IPS-15b (cell line): ENCODE data around the gene TCF21.

ENCODE experiments used
- H3K27me3 ChIP-seq: one replicate; pipeline ENCODE4 v1.6.1; 2013; ENCODE audit warnings: low read length; ENCODE audit not compliant: control insufficient read depth, insufficient read depth
- H3K36me3 ChIP-seq: one replicate; pipeline ENCODE4 v1.6.1; 2013; ENCODE audit warnings: low read length; ENCODE audit not compliant: control insufficient read depth, insufficient read depth
- H3K4me1 ChIP-seq: one replicate; pipeline ENCODE4 v1.6.1; 2013; ENCODE audit warnings: mild to moderate bottlenecking, low read length; ENCODE audit not compliant: control insufficient read depth, insufficient read depth
- H3K4me3 ChIP-seq: one replicate; pipeline ENCODE4 v1.5.1; 2013; ENCODE audit warnings: low read depth, low read length
- H3K9ac ChIP-seq: one replicate; pipeline ENCODE4 v1.6.1; 2013; ENCODE audit warnings: low read depth, mild to moderate bottlenecking, low read length
- H3K9me3 ChIP-seq: one replicate; pipeline ENCODE4 v1.6.1; 2013; ENCODE audit warnings: mild to moderate bottlenecking, low read length; ENCODE audit not compliant: control insufficient read depth, insufficient read depth

TCF21 gene

DNA sequence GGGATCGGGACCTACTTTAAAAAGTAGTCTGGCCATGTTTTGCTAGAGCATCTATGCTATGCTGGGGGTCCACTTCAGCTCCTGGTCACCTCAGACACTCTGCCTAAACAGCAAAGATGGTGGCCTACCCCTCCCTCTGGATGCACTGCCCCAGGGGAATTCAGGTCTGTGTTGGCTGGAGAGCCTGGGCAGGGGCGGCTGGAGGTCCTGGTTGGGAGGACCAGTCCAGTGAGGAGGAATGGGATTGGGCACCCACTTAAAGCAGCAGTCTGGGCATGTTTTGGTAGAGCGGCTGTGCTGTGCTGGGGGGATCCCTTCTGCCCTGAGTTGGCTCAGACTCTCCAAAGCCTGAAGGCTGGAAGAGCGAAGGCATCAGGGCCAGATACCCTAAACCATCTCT, 23.2 kb upstream of the TCF21 start:
- Histone ChIP-seq H3K9ac (no peak overlapping the region), H3K4me3 (no peak overlapping the region), H3K27me3 (no peaks in the 10 kb centered on the region), H3K4me1 (no peaks in the 10 kb centered on the region), H3K36me3 (no peaks in the 10 kb centered on the region), H3K9me3 (peaks cover 6% of the 10 kb centered on the region)

DNA sequence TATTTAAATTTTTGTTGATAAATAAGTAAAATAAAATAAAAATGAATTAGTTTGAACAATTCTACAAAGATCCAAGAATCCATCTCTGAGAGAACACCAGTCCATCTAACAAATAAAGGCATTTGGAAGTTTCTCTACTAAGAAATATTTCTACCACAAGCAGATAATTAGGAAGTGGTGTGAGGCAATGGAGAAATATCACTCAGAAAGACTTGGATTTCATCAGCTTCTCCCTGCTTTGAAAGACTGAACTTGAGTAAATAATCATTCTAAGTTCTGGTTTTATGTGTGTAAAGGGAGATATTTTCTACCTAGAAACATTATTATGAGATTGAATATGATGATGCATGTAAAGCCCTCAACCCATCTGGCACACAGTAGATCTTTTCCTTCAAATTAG, 17.8 kb upstream of the TCF21 start:
- Histone ChIP-seq H3K36me3 (no peaks in the 10 kb centered on the region), H3K4me1 (no peaks in the 10 kb centered on the region), H3K9ac (no peak overlapping the region), H3K27me3 (no peaks in the 10 kb centered on the region), H3K4me3 (no peak overlapping the region), H3K9me3 (no peaks in the 10 kb centered on the region)

DNA sequence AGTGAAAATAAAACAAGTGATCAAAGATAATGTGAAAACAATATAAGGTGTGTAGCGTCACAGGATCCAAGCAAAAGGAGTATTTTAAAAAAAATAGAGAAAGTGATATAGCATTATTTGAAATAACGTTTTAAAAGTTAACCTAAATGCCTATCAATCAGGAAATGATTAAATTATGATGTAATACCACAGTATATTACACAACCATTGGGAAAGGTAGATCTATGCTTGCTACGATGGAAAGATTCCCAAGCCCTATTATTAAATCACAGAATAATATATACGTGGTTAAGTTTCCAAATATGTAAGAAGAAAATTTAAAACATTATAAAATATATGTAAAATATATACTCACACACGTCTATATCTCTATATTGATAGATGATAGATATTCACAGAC, 15.4 kb upstream of the TCF21 start:
- no peaks in the 10 kb centered on the region for H3K36me3 ChIP-seq
- no peaks in the 10 kb centered on the region for H3K27me3 ChIP-seq
- H3K4me1 ChIP-seq = no peaks in the 10 kb centered on the region
- H3K9me3 ChIP-seq = no peaks in the 10 kb centered on the region
- no peak overlapping the region for H3K9ac ChIP-seq
- H3K4me3 ChIP-seq = no peak overlapping the region

DNA sequence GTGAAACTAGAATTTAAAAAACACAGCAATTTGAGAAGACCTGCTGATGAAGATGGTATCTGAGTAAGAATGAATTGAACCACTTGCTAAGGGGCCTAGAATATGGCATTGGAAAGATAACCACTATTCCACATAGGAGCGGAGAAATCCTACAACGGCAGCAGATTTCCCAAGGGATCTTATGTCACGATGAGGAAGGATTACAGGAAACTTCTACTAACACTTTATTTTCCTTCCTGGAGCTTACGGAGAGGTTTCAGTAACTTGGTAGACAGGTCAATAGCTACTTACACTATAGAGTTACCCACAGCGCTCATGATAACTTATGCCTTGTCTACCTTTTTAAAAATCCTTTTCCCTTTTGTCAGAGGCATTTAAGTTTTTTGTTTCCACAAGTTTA, 11.8 kb upstream of the TCF21 start:
- no peak overlapping the region for H3K9ac ChIP-seq

DNA sequence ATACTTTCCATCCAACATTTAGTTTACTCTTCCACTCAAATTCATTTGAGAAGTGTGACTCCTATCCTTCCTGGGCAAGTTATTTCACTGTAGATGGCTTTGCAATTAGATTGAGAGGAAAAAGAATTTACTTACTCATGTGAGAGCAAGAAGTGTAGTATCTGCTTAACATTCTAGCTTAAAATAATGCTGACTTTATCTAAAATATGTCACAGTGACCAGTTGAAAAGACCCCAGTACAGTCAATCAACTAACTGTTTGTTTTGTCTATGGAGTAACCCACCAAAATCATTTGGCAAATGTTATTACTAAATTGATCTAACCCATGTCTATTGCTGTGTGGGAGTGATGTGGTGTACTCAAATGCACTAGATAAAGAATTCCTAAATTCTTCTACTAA, 8.9 kb upstream of the TCF21 start:
- no peaks in the 10 kb centered on the region for H3K9me3 ChIP-seq
- H3K4me3 ChIP-seq = no peak overlapping the region
- no peak overlapping the region for H3K9ac ChIP-seq
- no peaks in the 10 kb centered on the region for H3K36me3 ChIP-seq
- peaks cover 6% of the 10 kb centered on the region for H3K27me3 ChIP-seq
- no peaks in the 10 kb centered on the region for H3K4me1 ChIP-seq

More for the DNA sequence above, 11.8 kb upstream of the TCF21 start:
- H3K4me3 ChIP-seq = no peak overlapping the region
- H3K27me3 ChIP-seq = no peaks in the 10 kb centered on the region
- H3K36me3 ChIP-seq = no peaks in the 10 kb centered on the region
- H3K9me3 ChIP-seq = no peaks in the 10 kb centered on the region
- H3K4me1 ChIP-seq = no peaks in the 10 kb centered on the region

DNA sequence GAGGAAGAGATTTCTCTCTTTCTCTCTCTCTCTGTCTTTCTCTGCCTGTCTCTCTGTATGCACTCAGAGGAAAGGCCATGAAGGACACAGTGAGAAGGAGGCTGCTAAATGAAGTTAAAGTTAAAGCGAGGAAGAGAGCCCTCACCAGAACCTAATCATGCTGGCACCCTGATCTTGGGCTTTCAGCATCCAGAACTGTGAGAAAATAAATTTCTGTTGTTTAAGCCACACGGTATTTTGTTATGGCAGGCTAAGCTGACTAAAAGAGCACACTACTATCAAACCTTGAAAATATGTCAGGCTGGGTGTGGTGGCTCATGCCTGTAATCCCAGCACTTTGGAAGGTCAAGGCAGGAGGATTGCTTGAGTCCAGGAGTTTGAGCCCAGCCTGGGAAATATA, 8.0 kb upstream of the TCF21 start:
- H3K9ac ChIP-seq = no peak overlapping the region
- no peaks in the 10 kb centered on the region for H3K4me1 ChIP-seq
- no peaks in the 10 kb centered on the region for H3K36me3 ChIP-seq
- no peak overlapping the region for H3K4me3 ChIP-seq
- H3K27me3 ChIP-seq = peaks cover 14% of the 10 kb centered on the region
- H3K9me3 ChIP-seq = no peaks in the 10 kb centered on the region

DNA sequence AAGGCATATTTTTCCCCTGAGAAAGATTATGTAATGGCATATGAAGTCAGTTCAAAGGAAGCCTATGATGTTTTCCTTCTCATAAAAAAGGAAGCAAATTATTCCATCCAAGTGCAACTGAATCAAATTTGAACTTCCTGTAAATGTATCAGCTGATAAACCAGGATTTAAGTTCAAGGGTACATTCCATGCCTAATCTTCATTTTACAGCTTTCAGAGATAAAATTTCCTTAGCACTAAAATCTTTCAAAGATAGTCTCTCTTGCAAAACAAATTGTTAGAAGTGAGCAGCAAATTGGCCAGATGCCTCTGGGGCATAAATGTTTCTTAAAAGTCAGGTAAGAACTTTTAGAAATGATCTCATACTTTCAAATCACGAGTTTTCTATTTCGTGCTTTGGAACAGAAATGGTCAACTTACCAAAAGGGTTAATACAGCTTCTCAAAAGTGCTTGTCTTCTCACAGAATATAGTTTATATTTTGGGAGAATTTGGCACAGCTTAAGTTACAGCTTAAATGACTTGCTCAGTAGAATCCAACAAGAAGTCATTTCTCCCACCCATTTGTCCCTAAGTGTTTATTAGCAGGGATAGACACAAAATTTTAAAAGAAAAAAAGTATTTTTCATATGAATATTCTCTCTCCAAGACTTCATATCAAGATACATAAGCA, 2.7 kb upstream of the TCF21 start:
- H3K4me1 ChIP-seq = peaks cover 9% of the 10 kb centered on the region
- no peak overlapping the region for H3K9ac ChIP-seq
- no peaks in the 10 kb centered on the region for H3K9me3 ChIP-seq
- H3K27me3 ChIP-seq = peaks cover 67% of the 10 kb centered on the region
- H3K4me3 ChIP-seq = no peak overlapping the region
- H3K36me3 ChIP-seq = no peaks in the 10 kb centered on the region

DNA sequence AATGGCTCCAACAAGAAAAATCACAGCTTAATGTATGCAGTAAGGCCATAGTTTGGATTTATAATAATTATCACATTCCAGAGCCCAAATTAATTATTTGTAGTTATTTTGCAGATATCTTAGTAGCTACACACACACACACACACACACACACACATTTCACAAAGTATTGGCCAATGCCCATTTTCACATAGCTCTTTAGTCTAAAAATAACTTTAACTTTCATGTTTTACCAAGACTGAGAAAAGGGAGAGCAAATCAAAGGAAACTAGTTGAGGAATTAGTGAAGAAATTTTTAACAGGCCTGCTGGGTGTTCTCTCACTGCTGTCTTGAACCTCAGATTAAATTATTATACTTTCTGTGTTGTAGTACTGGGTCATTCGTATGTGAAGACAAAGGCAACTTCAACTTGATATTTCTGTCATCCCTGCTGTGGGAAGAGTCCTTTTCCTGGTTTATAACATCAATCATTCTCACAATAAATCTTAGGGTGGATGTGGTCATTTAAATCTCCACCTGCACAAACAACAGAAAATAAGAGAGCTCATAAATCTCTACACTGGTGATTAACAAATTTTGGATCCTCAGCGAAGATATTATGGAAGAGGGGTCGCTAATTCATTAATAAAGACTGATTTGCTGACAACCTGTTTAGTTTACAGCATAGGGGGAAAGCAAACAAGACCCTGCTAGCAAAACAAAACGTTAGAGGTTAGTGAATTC, 1.6 kb upstream of the TCF21 start:
- Histone ChIP-seq H3K4me1 (peaks cover 9% of the 10 kb centered on the region), H3K9ac (no peak overlapping the region), H3K4me3 (no peak overlapping the region), H3K9me3 (no peaks in the 10 kb centered on the region), H3K36me3 (no peaks in the 10 kb centered on the region), H3K27me3 (peaks cover 76% of the 10 kb centered on the region)

DNA sequence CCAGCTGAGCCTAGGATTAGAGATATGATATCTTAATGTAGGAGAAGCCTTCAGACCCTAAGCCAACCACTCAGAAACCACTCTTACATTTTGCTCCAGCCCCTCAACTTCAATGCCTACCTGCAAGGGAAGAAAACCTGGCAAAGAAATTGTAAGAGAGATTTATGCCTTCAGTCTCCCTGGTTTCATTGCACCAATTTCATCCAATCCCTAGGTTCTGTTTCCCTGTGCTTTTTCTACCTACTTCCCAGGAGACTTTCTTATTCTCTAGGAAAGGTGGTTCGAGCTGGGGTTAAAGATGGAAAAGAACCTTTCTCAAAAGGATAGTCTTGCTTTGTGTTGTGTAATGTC, 1.1 kb upstream of the TCF21 start:
- Histone ChIP-seq H3K36me3 (no peaks in the 10 kb centered on the region), H3K9ac (no peak overlapping the region), H3K4me1 (peaks cover 9% of the 10 kb centered on the region), H3K9me3 (no peaks in the 10 kb centered on the region), H3K27me3 (peaks cover 81% of the 10 kb centered on the region), H3K4me3 (peak overlapping the region; percentile 82)

DNA sequence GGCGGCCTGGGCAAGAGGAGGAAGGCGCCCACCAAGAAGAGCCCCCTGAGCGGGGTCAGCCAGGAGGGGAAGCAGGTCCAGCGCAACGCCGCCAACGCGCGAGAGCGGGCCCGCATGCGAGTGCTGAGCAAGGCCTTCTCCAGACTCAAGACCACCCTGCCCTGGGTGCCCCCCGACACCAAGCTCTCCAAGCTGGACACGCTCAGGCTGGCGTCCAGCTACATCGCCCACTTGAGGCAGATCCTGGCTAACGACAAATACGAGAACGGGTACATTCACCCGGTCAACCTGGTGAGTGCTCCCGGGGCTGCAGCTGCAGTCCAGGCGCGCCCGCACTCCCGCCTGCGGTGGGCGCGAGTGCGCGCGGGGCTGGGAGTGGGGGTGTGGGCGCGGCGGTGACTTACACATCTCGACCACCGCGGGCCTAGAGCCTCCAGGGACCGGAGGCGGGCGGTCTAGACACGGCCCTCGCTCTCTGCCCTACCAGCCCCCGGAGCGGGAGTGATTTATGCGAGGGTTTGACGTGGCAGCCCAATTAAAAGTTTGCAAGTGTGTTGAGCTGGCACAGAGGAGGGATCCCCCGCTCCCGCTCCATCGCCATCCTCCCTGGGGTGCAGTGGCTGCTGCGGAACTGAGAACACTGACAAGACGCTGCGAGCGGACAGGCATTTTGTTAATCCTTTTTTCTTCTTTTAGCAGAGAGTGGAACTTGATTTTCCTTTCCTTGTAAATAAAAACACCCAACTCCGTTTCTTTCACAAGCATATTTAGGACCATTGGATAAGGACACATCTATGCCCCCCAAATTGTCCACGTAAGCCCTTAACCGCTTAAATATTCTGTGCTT, 867 bp downstream of the TCF21 start:
- Histone ChIP-seq H3K4me3 (peak overlapping the region; percentile 82), H3K9me3 (no peaks in the 10 kb centered on the region), H3K36me3 (no peaks in the 10 kb centered on the region), H3K9ac (no peak overlapping the region), H3K4me1 (peaks cover 9% of the 10 kb centered on the region), H3K27me3 (peaks cover 96% of the 10 kb centered on the region)

DNA sequence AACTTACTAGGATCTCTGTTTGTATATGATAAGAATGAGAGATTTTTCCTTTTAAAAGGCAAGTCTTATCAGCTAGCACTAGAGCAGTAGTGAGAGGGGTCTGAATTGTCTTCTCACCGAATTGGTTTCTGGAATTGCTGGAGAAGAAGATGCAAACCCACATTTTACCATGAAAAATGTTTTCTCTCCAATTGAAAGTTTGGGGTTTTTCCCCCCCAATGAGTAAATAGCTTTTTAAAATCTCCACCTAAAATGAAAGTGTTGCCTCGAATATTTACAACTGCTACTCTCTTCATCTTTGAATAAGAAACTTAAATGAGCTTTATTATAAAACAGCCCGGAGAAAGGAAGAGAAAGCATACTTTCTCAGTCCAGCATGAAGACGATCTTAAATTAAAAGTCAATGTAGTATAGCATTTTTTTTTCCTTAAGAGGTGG, 1.8 kb downstream of the TCF21 start:
- Histone ChIP-seq H3K4me3 (peak overlapping the region; percentile 50), H3K27me3 (peaks cover 98% of the 10 kb centered on the region), H3K36me3 (no peaks in the 10 kb centered on the region), H3K9ac (no peak overlapping the region), H3K4me1 (peaks cover 9% of the 10 kb centered on the region), H3K9me3 (no peaks in the 10 kb centered on the region)
